ENCODE measurements around the gene HOXA10.

The HOXA10 gene

GRCh38 chr7:27203365-27203953 lies 29.3 kb upstream of the HOXA10 start:
- no peak for DNase-seq (ENCODE audit: low spot score)

- DNase-seq (ENCODE audit: low spot score): no peak
These were observed 28.7 kb upstream of the HOXA10 start for GRCh38 chr7:27202862-27203134.

GRCh38 chr7:27202018-27202861 lies 28.1 kb upstream of the HOXA10 start:
- no peak for DNase-seq (ENCODE audit: low spot score)

GRCh38 chr7:27201580-27202017 lies 27.5 kb upstream of the HOXA10 start:
- no peak for DNase-seq (ENCODE audit: low spot score)

- DNase-seq (ENCODE audit: low spot score): no peak
These were observed 26.9 kb upstream of the HOXA10 start for GRCh38 chr7:27200761-27201579.

- DNase-seq (ENCODE audit: low spot score): no peak
These were observed 26.0 kb upstream of the HOXA10 start, which contains the start of gene HOXA13 for GRCh38 chr7:27199849-27200760. HOXA13 (minus strand) TSS chr7:27200091; CDS start chr7:27200077, 14 bp downstream.

- no peak for DNase-seq (ENCODE audit: low spot score)
These were observed 25.0 kb upstream of the HOXA10 start for GRCh38 chr7:27198871-27199801.

GRCh38 chr7:27198138-27198841 lies 24.2 kb upstream of the HOXA10 start:
- no peak for DNase-seq (ENCODE audit: low spot score)

- DNase-seq (ENCODE audit: low spot score): no peak
These were observed 23.3 kb upstream of the HOXA10 start for GRCh38 chr7:27197137-27198042.

- DNase-seq (ENCODE audit: low spot score): peak; percentile 68
These were observed 22.2 kb upstream of the HOXA10 start for GRCh38 chr7:27196287-27196767.

- DNase-seq (ENCODE audit: low spot score): no peak
These were observed 20.7 kb upstream of the HOXA10 start for GRCh38 chr7:27194686-27195379.

GRCh38 chr7:27194002-27194352 lies 19.9 kb upstream of the HOXA10 start:
- DNase-seq (ENCODE audit: low spot score): no peak

GRCh38 chr7:27193335-27194001 lies 19.3 kb upstream of the HOXA10 start:
- no peak for DNase-seq (ENCODE audit: low spot score)

- DNase-seq (ENCODE audit: low spot score): no peak
These were observed 18.6 kb upstream of the HOXA10 start for GRCh38 chr7:27192546-27193334.

GRCh38 chr7:27191833-27192545 lies 17.9 kb upstream of the HOXA10 start:
- DNase-seq (ENCODE audit: low spot score): no peak

GRCh38 chr7:27191161-27191731 lies 17.1 kb upstream of the HOXA10 start:
- no peak for DNase-seq (ENCODE audit: low spot score)
